RWPE2 (cell line): ENCODE results near the gene ZSWIM6.

Experiments used
- ATAC-seq: fragments of 200-7000 bp; cut with Tn5 transposase; 3 replicates; pipeline ENCODE4 v1.9.1; 2021; ENCODE audit warnings: low read depth
- DNase-seq: peaks from one replicate; pipeline ENCODE4 v3.0.0-alpha.2; 2020; ENCODE audit warnings: low spot score
- H3K27ac ChIP-seq: fragments of 450-650 bp; 2 replicates; pipeline ENCODE4 v1.5.1; 2017; ENCODE audit warnings: mild to moderate bottlenecking; ENCODE audit not compliant: poor library complexity, severe bottlenecking
- H3K27me3 ChIP-seq: fragments of 250-450 bp; sonication (Bioruptor Pico); 2 replicates; pipeline ENCODE4 v1.5.1; 2021; ENCODE audit warnings: mild to moderate bottlenecking, moderate library complexity; ENCODE audit not compliant: insufficient read depth, poor library complexity, severe bottlenecking
- H3K36me3 ChIP-seq: fragments of 250-450 bp; sonication (Bioruptor Pico); 2 replicates; pipeline ENCODE4 v1.5.1; 2020; ENCODE audit warnings: low read depth, mild to moderate bottlenecking, moderate library complexity
- H3K4me1 ChIP-seq: fragments of 250-450 bp; sonication (Bioruptor Pico); 2 replicates; pipeline ENCODE4 v1.5.1; 2021; ENCODE audit warnings: mild to moderate bottlenecking, moderate library complexity; ENCODE audit not compliant: insufficient read depth, poor library complexity, severe bottlenecking
- H3K4me3 ChIP-seq: fragments of 250-450 bp; sonication (Bioruptor Pico); 2 replicates; pipeline ENCODE4 v1.5.1; 2021; ENCODE audit warnings: mild to moderate bottlenecking, moderate library complexity; ENCODE audit not compliant: severe bottlenecking
- H3K9me3 ChIP-seq: fragments of 250-450 bp; sonication (Bioruptor Pico); 2 replicates; pipeline ENCODE4 v1.5.1; 2021; ENCODE audit warnings: mild to moderate bottlenecking, moderate library complexity; ENCODE audit not compliant: severe bottlenecking
- TF ChIP-seq, protein P1 (sequence below): fragments of 450-650 bp; IDR thresholded peaks from one replicate; pipeline ENCODE4 v1.5.1; 2017; ENCODE audit warnings: mild to moderate bottlenecking, moderate library complexity; ENCODE audit not compliant: poor library complexity, severe bottlenecking

The ZSWIM6 gene

DNA sequence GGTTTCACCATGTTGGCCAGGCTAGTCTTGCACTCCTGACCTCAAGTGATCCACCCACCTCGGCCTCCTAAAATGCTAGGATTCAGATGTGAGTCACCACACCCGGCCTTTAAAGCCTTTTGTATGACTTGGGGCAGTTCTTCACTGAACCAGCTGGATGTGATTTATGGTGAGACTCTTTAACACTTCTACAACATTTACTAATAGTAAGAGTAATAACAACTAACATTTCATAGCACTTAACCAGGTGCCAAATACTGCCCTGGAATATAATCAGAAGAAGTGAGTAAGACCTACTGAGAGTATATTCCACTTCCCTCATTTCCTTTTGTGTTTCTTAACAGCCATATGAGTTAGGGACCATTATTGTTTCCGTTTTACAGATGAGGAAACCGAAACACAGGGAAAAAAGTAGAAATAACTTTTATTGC lies 10.0 kb downstream of the ZSWIM6 start:
- no peak overlapping the region for H3K27ac ChIP-seq
- peak; percentile 84 for ATAC-seq
- H3K4me1 ChIP-seq, result peaks cover 21% of the 10 kb centered on the region
- H3K4me3 ChIP-seq, result no peak overlapping the region
- DNase-seq, result no peak
- H3K36me3 ChIP-seq, result 0 out of 2 replicates have a peak, but pooled peaks cover 8% of the 10 kb centered on the region
- no peaks in the 10 kb centered on the region for H3K9me3 ChIP-seq
- no peaks in the 10 kb centered on the region for H3K27me3 ChIP-seq
- TF ChIP-seq, protein P1, sequence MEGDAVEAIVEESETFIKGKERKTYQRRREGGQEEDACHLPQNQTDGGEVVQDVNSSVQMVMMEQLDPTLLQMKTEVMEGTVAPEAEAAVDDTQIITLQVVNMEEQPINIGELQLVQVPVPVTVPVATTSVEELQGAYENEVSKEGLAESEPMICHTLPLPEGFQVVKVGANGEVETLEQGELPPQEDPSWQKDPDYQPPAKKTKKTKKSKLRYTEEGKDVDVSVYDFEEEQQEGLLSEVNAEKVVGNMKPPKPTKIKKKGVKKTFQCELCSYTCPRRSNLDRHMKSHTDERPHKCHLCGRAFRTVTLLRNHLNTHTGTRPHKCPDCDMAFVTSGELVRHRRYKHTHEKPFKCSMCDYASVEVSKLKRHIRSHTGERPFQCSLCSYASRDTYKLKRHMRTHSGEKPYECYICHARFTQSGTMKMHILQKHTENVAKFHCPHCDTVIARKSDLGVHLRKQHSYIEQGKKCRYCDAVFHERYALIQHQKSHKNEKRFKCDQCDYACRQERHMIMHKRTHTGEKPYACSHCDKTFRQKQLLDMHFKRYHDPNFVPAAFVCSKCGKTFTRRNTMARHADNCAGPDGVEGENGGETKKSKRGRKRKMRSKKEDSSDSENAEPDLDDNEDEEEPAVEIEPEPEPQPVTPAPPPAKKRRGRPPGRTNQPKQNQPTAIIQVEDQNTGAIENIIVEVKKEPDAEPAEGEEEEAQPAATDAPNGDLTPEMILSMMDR, result no peak

DNA sequence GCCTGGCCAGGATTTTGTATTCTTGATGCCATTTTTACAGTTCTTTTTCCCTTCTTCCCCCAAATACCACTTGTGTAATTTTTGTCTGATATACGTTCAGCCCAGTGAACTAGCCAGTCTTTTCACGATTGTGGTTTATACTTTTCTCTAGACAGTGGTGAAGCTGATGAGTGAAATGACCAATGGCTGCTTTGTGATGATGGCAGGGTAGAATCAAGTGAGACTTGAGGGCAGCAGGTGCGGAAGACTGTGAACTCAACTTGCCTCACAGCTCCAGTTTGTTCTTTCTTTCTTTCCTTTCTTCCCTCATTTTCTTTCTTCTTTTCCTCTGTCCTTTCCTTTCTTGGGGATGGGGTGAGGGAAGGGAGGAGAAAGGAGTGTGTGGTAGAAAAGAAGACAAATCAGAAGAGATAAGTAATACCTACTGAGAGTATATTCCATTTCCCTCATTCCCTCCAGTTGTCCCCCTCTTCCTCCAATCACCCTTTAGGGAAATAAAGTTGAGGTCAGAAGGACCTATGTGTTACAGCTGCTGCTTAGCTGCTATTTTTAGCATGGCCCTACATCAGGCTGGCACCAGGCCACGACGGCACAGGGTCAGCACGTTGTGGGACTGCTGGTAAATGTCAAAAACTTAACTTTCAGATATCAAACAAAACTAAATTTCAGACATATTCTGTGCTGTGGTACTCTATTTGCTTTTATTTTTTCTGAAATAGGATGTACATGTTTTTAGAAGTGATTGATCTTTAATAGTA lies 12.3 kb downstream of the ZSWIM6 start:
- no peak overlapping the region for H3K27ac ChIP-seq
- TF ChIP-seq, protein P1, result no peak
- 0 out of 2 replicates have a peak, but pooled peaks cover 3% of the 10 kb centered on the region for H3K36me3 ChIP-seq
- H3K4me3 ChIP-seq, result no peak overlapping the region
- H3K9me3 ChIP-seq, result no peaks in the 10 kb centered on the region
- no peak for ATAC-seq
- peaks cover 16% of the 10 kb centered on the region for H3K4me1 ChIP-seq
- no peaks in the 10 kb centered on the region for H3K27me3 ChIP-seq
- no peak for DNase-seq

DNA sequence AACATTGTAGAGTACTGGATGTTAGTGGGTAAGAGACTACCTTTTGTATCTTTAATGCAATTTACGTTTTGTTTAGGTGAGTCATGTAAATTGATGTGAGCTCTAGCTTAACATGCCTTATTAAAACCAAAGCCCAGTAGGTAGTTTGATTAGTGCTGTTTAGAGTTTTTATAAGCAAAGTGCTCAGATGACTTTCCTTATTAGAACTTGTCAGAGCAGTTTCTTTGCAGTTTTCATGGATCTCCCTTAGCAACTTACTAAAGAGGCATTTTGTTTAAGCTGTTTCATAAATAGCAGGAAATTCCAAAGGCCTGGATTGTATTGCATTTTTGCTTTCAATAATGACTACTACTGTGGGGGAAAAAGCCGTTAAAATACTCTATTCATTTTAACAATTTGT lies 14.5 kb downstream of the ZSWIM6 start:
- ATAC-seq, result 0 out of 3 replicates have a peak, but pooled peaks have one; percentile 28
- no peak overlapping the region for H3K27ac ChIP-seq
- no peak for DNase-seq
- H3K4me1 ChIP-seq, result peaks cover 13% of the 10 kb centered on the region
- H3K27me3 ChIP-seq, result no peaks in the 10 kb centered on the region
- 0 out of 2 replicates have a peak, but pooled peaks cover 3% of the 10 kb centered on the region for H3K36me3 ChIP-seq
- TF ChIP-seq, protein P1, result no peak
- H3K9me3 ChIP-seq, result no peaks in the 10 kb centered on the region
- no peak overlapping the region for H3K4me3 ChIP-seq

DNA sequence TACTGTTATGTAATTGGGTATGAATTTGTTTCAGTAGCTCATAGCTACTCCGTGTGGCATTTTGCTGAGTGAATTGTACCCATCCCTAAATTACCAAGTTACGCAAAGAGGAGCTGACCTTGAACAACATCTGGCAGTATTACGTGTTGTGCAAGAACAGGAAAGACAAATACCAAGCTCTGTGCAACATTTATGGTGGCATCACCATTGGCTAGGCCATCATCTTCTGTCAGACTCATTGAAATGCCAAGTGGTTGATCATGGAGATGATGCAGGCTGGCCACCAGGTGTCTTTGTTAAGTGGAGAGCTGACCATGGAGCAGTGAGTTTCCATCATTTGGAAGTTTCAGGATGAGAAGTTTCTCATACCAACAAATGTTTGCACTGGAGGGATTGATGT lies 15.0 kb downstream of the ZSWIM6 start:
- no peak overlapping the region for H3K4me3 ChIP-seq
- DNase-seq, result no peak
- no peaks in the 10 kb centered on the region for H3K27me3 ChIP-seq
- H3K36me3 ChIP-seq, result 0 out of 2 replicates have a peak, but pooled peaks cover 2% of the 10 kb centered on the region
- ATAC-seq, result no peak
- H3K4me1 ChIP-seq, result peaks cover 7% of the 10 kb centered on the region
- H3K27ac ChIP-seq, result no peak overlapping the region
- no peaks in the 10 kb centered on the region for H3K9me3 ChIP-seq
- TF ChIP-seq, protein P1, result no peak

DNA sequence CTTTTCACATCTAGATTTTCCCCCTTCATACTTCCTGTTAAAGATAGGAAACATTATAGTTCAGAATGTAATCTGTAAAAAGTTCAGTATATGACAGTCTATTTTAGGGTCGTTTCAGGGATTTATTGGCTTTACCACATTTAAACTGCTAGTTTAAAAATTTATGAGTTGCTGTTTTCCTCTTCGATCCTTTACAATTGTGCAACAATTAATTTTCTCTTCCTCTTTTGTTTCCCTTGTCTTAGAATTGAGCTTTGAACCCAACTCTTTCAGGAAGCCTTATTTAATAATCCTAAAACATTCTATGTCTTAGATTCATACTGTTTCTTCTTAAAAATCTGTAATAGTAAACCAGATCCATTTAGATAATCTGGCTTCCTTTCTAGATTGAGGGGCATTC lies 16.4 kb downstream of the ZSWIM6 start:
- Histone ChIP-seq H3K36me3 (no peaks in the 10 kb centered on the region), H3K27ac (no peak overlapping the region)

More for the DNA sequence above, 16.4 kb downstream of the ZSWIM6 start:
- no peak overlapping the region for H3K4me3 ChIP-seq
- TF ChIP-seq, protein P1, result no peak
- no peak for ATAC-seq
- peaks cover 4% of the 10 kb centered on the region for H3K4me1 ChIP-seq
- no peaks in the 10 kb centered on the region for H3K27me3 ChIP-seq
- no peak for DNase-seq
- H3K9me3 ChIP-seq, result no peaks in the 10 kb centered on the region
